HG03066 (cell line): ENCODE results near the gene TIAM1.

Experiments used
- ATAC-seq: cut with Tn5 transposase; IDR thresholded peaks from one replicate; pipeline ENCODE4 v1.9.1; 2021; ENCODE audit warnings: low read depth; ENCODE audit not compliant: unreplicated experiment

Gene TIAM1

GRCh38 chr21:31107176-31107785, 236.8 kb downstream of the TIAM1 start:
- no peak for ATAC-seq

- no peak for ATAC-seq
Measured at GRCh38 chr21:31103571-31104265, 240.3 kb downstream of the TIAM1 start.

GRCh38 chr21:31103163-31103562, 240.9 kb downstream of the TIAM1 start:
- ATAC-seq, result no peak

- ATAC-seq, result no peak
Measured at GRCh38 chr21:31099122-31099521, 244.9 kb downstream of the TIAM1 start.

- peak; percentile 56 for ATAC-seq
Measured at GRCh38 chr21:31098576-31099005, 245.5 kb downstream of the TIAM1 start.

GRCh38 chr21:31092832-31093625, 251.0 kb downstream of the TIAM1 start:
- no peak for ATAC-seq

- no peak for ATAC-seq
Measured at GRCh38 chr21:31090376-31090775, 253.7 kb downstream of the TIAM1 start.

- ATAC-seq, result no peak
Measured at GRCh38 chr21:31088474-31088751, 255.6 kb downstream of the TIAM1 start.

- ATAC-seq, result no peak
Measured at GRCh38 chr21:31087639-31088473, 256.2 kb downstream of the TIAM1 start.

GRCh38 chr21:31084689-31085088, 259.4 kb downstream of the TIAM1 start:
- no peak for ATAC-seq

- no peak for ATAC-seq
Measured at GRCh38 chr21:31078796-31079195, 265.3 kb downstream of the TIAM1 start.

GRCh38 chr21:31078216-31078615, 265.8 kb downstream of the TIAM1 start:
- no peak for ATAC-seq

- ATAC-seq, result no peak
Measured at GRCh38 chr21:31075848-31076247, 268.2 kb downstream of the TIAM1 start.

- no peak for ATAC-seq
Measured at GRCh38 chr21:31072533-31072932, 271.5 kb downstream of the TIAM1 start.
